Activated CD4-positive, alpha-beta T cell treated with anti-CD3 and anti-CD28 coated beads, Interleukin-2, amount 10 ng/mL, durations not matched to agents 7 days and 5 days (primary cell): ENCODE measurements around the gene AMMECR1L. TPM values are rescaled to one million over a fixed set of nuclear protein-coding genes. Genes with fewer than 3 reads are reported as not detected.
A peak's percentile ranks its signal among the peaks of the same experiment; 100 is the strongest.
"Not testable (repeated sequence)": the region's sequence is repeated elsewhere in the genome, so short reads cannot be mapped to it uniquely, and the experiment has no call there.

Experiments used
- CTCF ChIA-PET: fragments of 350-600 bp; sonication (Branson Sonifier 250); formaldehyde crosslinking; loops from one replicate; lab custom pipeline; 2021; ENCODE audit warnings: antibody characterized with exemption; lab: Charles Lee
- POLR2A ChIA-PET: fragments of 350-600 bp; sonication (Branson Sonifier 250); formaldehyde crosslinking; loops from one replicate; lab custom pipeline; 2021; ENCODE audit warnings: antibody characterized with exemption; lab: Charles Lee
- DNase-seq: peaks from one replicate; pipeline ENCODE4 v3.0.0-alpha.2; 2020
- H3K27ac Mint-ChIP-seq: one replicate; pipeline ENCODE4 v1.8.0; 2021; ENCODE audit warnings: mild to moderate bottlenecking, moderate library complexity, mixed read lengths
- H3K27me3 Mint-ChIP-seq: one replicate; pipeline ENCODE4 v1.8.0; 2021; ENCODE audit warnings: mixed read lengths
- H3K36me3 Mint-ChIP-seq: one replicate; pipeline ENCODE4 v1.8.0; 2021; ENCODE audit warnings: low read depth, mixed read lengths
- H3K4me1 Mint-ChIP-seq: one replicate; pipeline ENCODE4 v1.8.0; 2021; ENCODE audit warnings: mixed read lengths
- H3K4me3 Mint-ChIP-seq: one replicate; pipeline ENCODE4 v1.8.0; 2021; ENCODE audit warnings: mild to moderate bottlenecking, moderate library complexity, mixed read lengths
- H3K9me3 Mint-ChIP-seq: one replicate; pipeline ENCODE4 v1.8.0; 2021; ENCODE audit warnings: mixed read lengths
- total RNA-seq, 2 experiments: library from RNA; stranded (reverse); gene quantifications; one replicate each; pipeline ENCODE4 v1.2.3, GENCODE V29; 2021

AMMECR1L gene
- total RNA-seq, 2 experiments from 2014 or later: 15.0 to 15.4 TPM

- H3K4me1 Mint-ChIP-seq: no peaks in the 10 kb centered on the region
- CTCF ChIA-PET: interaction anchor here (1.1 kb wide), 1 partner anchor 8 kb away, joined by 3 read pairs; no protein-coding TSS in a partner anchor
- no peak overlapping the region for H3K27ac Mint-ChIP-seq
- no peaks in the 10 kb centered on the region for H3K27me3 Mint-ChIP-seq
- H3K9me3 Mint-ChIP-seq: no peaks in the 10 kb centered on the region
- POLR2A ChIA-PET: no interaction called here
- H3K4me3 Mint-ChIP-seq: no peak overlapping the region
- H3K36me3 Mint-ChIP-seq: no peaks in the 10 kb centered on the region
- no peak for DNase-seq
These were observed 15.7 kb upstream of the AMMECR1L start for GRCh38 chr2:127901339-127902056.

GRCh38 chr2:127897531-127898211, 11.9 kb upstream of the AMMECR1L start:
- Mint-ChIP-seq H3K27ac (no peak overlapping the region), H3K9me3 (no peaks in the 10 kb centered on the region), H3K36me3 (no peaks in the 10 kb centered on the region), H3K27me3 (no peaks in the 10 kb centered on the region), H3K4me1 (no peaks in the 10 kb centered on the region), H3K4me3 (no peak overlapping the region)
- ChIA-PET POLR2A (interaction anchor here (0.5 kb wide), 1 partner anchor 147 kb away, joined by 3 read pairs; no protein-coding TSS in a partner anchor), CTCF (interaction anchor here (0.7 to 1.4 kb wide), 2 partner anchors 8 to 928 kb away, joined by 3 to 4 read pairs; no protein-coding TSS in a partner anchor)
- no peak for DNase-seq

DNA sequence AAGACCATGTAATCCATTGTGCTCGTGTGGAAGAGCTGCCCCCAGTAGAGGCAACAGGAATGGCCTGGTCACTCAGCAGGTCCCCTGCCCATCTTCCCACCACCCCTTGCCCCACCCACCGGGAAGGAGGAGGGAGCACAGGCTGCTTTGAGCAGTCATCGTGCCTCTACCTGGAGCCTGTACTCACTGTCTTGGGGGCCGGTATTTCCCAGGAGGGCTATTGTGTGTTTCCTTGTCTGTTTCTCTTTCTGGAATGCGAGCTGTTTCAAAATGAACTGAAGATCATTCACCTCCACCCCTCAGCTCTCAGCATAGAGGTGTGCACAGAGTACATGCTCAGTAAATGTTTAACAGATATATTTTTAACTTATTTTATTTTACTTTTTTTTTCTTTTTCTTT, 7.7 kb upstream of the AMMECR1L start:
- Mint-ChIP-seq H3K4me1 (no peaks in the 10 kb centered on the region), H3K27me3 (no peaks in the 10 kb centered on the region), H3K36me3 (no peaks in the 10 kb centered on the region), H3K27ac (no peak overlapping the region), H3K9me3 (no peaks in the 10 kb centered on the region), H3K4me3 (no peak overlapping the region)
- DNase-seq: no peak
- POLR2A ChIA-PET: no interaction called here
- CTCF ChIA-PET: interaction anchor here (0.6 to 0.7 kb wide), 2 partner anchors 30 to 356 kb away, joined by 3 to 4 read pairs; no protein-coding TSS in a partner anchor

GRCh38 chr2:127893033-127893432, 7.3 kb upstream of the AMMECR1L start:
- ChIA-PET POLR2A (no interaction called here), CTCF (interaction anchor here (0.6 to 0.7 kb wide), 3 partner anchors 16 to 356 kb away, joined by 3 to 5 read pairs (median 4); no protein-coding TSS in a partner anchor)
- H3K4me1 Mint-ChIP-seq: no peaks in the 10 kb centered on the region
- H3K4me3 Mint-ChIP-seq: no peak overlapping the region
- H3K27me3 Mint-ChIP-seq: no peaks in the 10 kb centered on the region
- no peak overlapping the region for H3K27ac Mint-ChIP-seq
- no peaks in the 10 kb centered on the region for H3K9me3 Mint-ChIP-seq
- no peak for DNase-seq
- no peaks in the 10 kb centered on the region for H3K36me3 Mint-ChIP-seq

GRCh38 chr2:127891811-127892210, 6.1 kb upstream of the AMMECR1L start:
- POLR2A ChIA-PET: no interaction called here
- H3K4me1 Mint-ChIP-seq: peaks cover 6% of the 10 kb centered on the region
- no peak overlapping the region for H3K4me3 Mint-ChIP-seq
- no peak for DNase-seq
- no peaks in the 10 kb centered on the region for H3K27me3 Mint-ChIP-seq
- CTCF ChIA-PET: interaction anchor here (0.7 to 0.9 kb wide), 2 partner anchors 15 to 241 kb away, joined by 3 read pairs; no protein-coding TSS in a partner anchor
- H3K27ac Mint-ChIP-seq: no peak overlapping the region
- H3K9me3 Mint-ChIP-seq: no peaks in the 10 kb centered on the region
- H3K36me3 Mint-ChIP-seq: no peaks in the 10 kb centered on the region

GRCh38 chr2:127890756-127891155, 5.0 kb upstream of the AMMECR1L start:
- DNase-seq, H3K36me3 Mint-ChIP-seq, H3K4me1 Mint-ChIP-seq, H3K27me3 Mint-ChIP-seq, H3K9me3 Mint-ChIP-seq, H3K4me3 Mint-ChIP-seq, H3K27ac Mint-ChIP-seq, POLR2A ChIA-PET: not testable (repeated sequence)
- CTCF ChIA-PET: interaction anchor here (0.9 kb wide), 1 partner anchor 8 kb away, joined by 4 read pairs; no protein-coding TSS in a partner anchor

DNA sequence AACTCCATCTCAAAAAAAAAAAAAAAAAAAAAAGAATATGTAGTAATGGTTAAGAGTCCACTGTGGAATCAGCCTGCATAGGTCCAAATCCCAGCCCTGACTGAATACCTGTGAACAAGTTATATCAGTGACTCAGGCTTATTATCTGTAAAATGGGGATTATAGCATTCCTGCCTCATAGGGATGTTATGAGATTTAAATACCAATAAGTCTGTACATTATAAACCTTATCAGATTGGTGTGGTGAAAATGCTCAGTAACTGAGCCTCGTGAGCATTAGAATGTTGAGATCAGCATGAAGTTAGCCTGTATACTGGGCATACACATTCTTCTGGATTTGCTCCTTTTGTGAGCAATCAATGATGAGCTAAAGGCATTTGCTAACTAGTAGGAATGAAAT, 3.0 kb upstream of the AMMECR1L start:
- ChIA-PET CTCF (interaction anchor here (0.6 to 1.1 kb wide), 2 partner anchors 10 to 432 kb away, joined by 3 to 4 read pairs; no protein-coding TSS in a partner anchor), POLR2A (no interaction called here)
- no peaks in the 10 kb centered on the region for H3K9me3 Mint-ChIP-seq
- H3K4me3 Mint-ChIP-seq: no peak overlapping the region
- H3K27ac Mint-ChIP-seq: no peak overlapping the region
- H3K4me1 Mint-ChIP-seq: peaks cover 20% of the 10 kb centered on the region
- no peaks in the 10 kb centered on the region for H3K27me3 Mint-ChIP-seq
- peaks cover 7% of the 10 kb centered on the region for H3K36me3 Mint-ChIP-seq
- DNase-seq: no peak

DNA sequence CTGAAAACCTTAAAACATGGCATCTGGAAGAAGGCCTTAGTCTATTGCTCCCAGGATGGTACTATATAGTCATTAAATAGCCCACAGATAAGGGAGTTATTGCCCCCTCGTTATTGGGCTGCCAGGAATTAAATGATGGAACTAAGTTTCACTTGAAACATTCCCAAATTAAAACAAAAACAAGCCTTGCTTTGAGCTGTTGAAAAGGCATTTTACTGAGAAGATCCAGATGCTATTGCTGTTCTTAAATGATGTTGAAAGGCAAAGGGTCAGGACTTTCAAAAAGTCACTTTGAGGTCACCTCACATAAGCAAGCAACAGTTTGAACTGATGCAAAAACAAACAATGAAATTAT, 2.0 kb upstream of the AMMECR1L start:
- Mint-ChIP-seq H3K9me3 (no peaks in the 10 kb centered on the region), H3K4me1 (peaks cover 26% of the 10 kb centered on the region), H3K27ac (no peak overlapping the region), H3K27me3 (no peaks in the 10 kb centered on the region), H3K36me3 (peaks cover 13% of the 10 kb centered on the region), H3K4me3 (peak overlapping the region; percentile 80)
- DNase-seq: no peak
- CTCF ChIA-PET: no interaction called here
- POLR2A ChIA-PET: no interaction called here

- no peaks in the 10 kb centered on the region for H3K27me3 Mint-ChIP-seq
- H3K27ac Mint-ChIP-seq: peak overlapping the region; percentile 85
- peaks cover 30% of the 10 kb centered on the region for H3K4me1 Mint-ChIP-seq
- DNase-seq: no peak
- CTCF ChIA-PET: no interaction called here
- H3K9me3 Mint-ChIP-seq: no peaks in the 10 kb centered on the region
- peaks cover 17% of the 10 kb centered on the region for H3K36me3 Mint-ChIP-seq
- peak overlapping the region; percentile 80 for H3K4me3 Mint-ChIP-seq
- POLR2A ChIA-PET: no interaction called here
These were observed 1.5 kb upstream of the AMMECR1L start for GRCh38 chr2:127887082-127887775.

DNA sequence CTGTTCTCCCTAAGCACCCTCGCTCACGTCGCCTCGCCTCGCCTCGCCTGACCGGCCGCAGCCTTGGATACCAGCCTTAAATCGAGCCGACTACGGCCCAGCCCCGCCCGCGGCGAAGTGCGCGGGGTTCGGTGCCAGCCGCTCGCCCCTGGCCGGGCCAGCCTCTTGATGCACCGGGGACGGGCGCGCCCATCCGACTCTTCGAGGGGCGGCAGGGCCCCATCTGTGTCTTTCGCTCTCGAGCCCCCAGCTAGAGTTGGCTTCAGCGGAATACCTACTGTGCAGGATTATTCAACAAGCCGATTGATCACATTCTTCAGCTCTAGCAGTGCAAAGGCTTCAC, 808 bp upstream of the AMMECR1L start:
- H3K27me3 Mint-ChIP-seq, POLR2A ChIA-PET, DNase-seq, H3K9me3 Mint-ChIP-seq, CTCF ChIA-PET: not testable (repeated sequence)
- Mint-ChIP-seq H3K4me1 (peaks cover 32% of the 10 kb centered on the region), H3K27ac (peak overlapping the region; percentile 78), H3K4me3 (peak overlapping the region; percentile 80), H3K36me3 (peaks cover 20% of the 10 kb centered on the region)

GRCh38 chr2:127884861-127885740, 655 bp downstream of the AMMECR1L start:
- Mint-ChIP-seq H3K4me1 (peaks cover 39% of the 10 kb centered on the region), H3K4me3 (peak overlapping the region; percentile 91), H3K36me3 (peaks cover 23% of the 10 kb centered on the region), H3K27ac (peak overlapping the region; percentile 92)
- peak; percentile 21 for DNase-seq
- CTCF ChIA-PET: interaction anchor here (1.5 kb wide), 1 partner anchor 9 kb away, joined by 8 read pairs; no protein-coding TSS in a partner anchor
- POLR2A ChIA-PET, H3K9me3 Mint-ChIP-seq, H3K27me3 Mint-ChIP-seq: not testable (repeated sequence)

- Mint-ChIP-seq H3K27me3 (no peaks in the 10 kb centered on the region), H3K27ac (peak overlapping the region; percentile 60), H3K36me3 (peaks cover 23% of the 10 kb centered on the region), H3K4me1 (peaks cover 43% of the 10 kb centered on the region), H3K9me3 (no peaks in the 10 kb centered on the region), H3K4me3 (peak overlapping the region; percentile 91)
- DNase-seq: no peak
- CTCF ChIA-PET: interaction anchor here (1.5 kb wide), 1 partner anchor 9 kb away, joined by 8 read pairs; no protein-coding TSS in a partner anchor
- POLR2A ChIA-PET: no interaction called here
These were observed 1.3 kb downstream of the AMMECR1L start for GRCh38 chr2:127884436-127884835.
